ENCODE results near the gene SKA2. TPM values are rescaled to one million over a fixed set of nuclear protein-coding genes. Genes with fewer than 3 reads are reported as not detected.
A peak's percentile ranks its signal among the peaks of the same experiment; 100 is the strongest.

SKA2 gene
- total and polyA plus RNA-seq, 2 of the 8 experiments (the other 6 are each of a cell fraction or from before 2014, with no cell fraction given) = 15.6 to 95.8 TPM

GRCh38 chr17:59155439-59156177 is 622 bp upstream of the SKA2 start, which contains the start of gene PRR11 (continued):
- no peak for TF ChIP-seq CTCF (IDR thresholded peaks at IDR 0.05; ENCODE audit: control extremely low read depth in 1 of 3, insufficient read depth in 1 of 3, low read depth in 1 of 3, low read length in 3 of 3)
- peak; percentile 67; the same call in 1 of the 2 replicates for TF ChIP-seq E2F6 (IDR thresholded peaks at IDR 0.05)
- no peak for TF ChIP-seq CBX5 (IDR thresholded peaks at IDR 0.05; ENCODE audit: low read depth, low read length)
- no peak for TF ChIP-seq SIX5 (IDR thresholded peaks at IDR 0.05; ENCODE audit: low read depth, low read length)
- no peak for TF ChIP-seq JUND (IDR thresholded peaks at IDR 0.05; ENCODE audit: low read length)
- TF ChIP-seq BRCA1 (IDR thresholded peaks at IDR 0.05; ENCODE audit: low read depth, low read length) = no peak
- TF ChIP-seq TAF1 (IDR thresholded peaks at IDR 0.05; ENCODE audit: low read depth, low read length) = 0 out of 2 replicates have a peak, but pooled peaks have one; percentile 27
- peak; percentile 35; the same call in 1 of the 2 replicates for TF ChIP-seq POLR2AphosphoS5 (IDR thresholded peaks at IDR 0.05; ENCODE audit: low read depth, low read length)
- TF ChIP-seq NRF1 (IDR thresholded peaks at IDR 0.05; ENCODE audit: low read depth, low read length) = no peak
- TF ChIP-seq TAF7 (optimal IDR thresholded peaks at IDR 0.05; ENCODE audit: borderline replicate concordance, low read depth, low read length) = no peak
- TF ChIP-seq ATF2 (IDR thresholded peaks at IDR 0.05; ENCODE audit: low read length) = no peak
- TF ChIP-seq CHD2 (IDR thresholded peaks at IDR 0.05; ENCODE audit: low read length) = 0 out of 2 replicates have a peak, but pooled peaks have one; percentile 74
- TF ChIP-seq POU5F1 (IDR thresholded peaks at IDR 0.05; ENCODE audit: low read depth, low read length) = no peak
- no peak for TF ChIP-seq CBX8 (IDR thresholded peaks at IDR 0.05; ENCODE audit: borderline replicate concordance, low read depth, low read length)
- no peak for TF ChIP-seq CHD1 (IDR thresholded peaks at IDR 0.05; ENCODE audit: low read depth, low read length)
- no peak; the same call in none of the 2 replicates for TF ChIP-seq CREB1 (IDR thresholded peaks at IDR 0.05)
- peak; percentile 36 for TF ChIP-seq ASH2L (IDR thresholded peaks at IDR 0.05; ENCODE audit: low read length)
- TF ChIP-seq JUN (IDR thresholded peaks at IDR 0.05; ENCODE audit: low read depth, low read length) = no peak
- TF ChIP-seq GABPA (IDR thresholded peaks at IDR 0.05; ENCODE audit: borderline replicate concordance, insufficient read depth, low read length) = no peak
- TF ChIP-seq SP1 (IDR thresholded peaks at IDR 0.05; ENCODE audit: low read depth, low read length) = 0 out of 2 replicates have a peak, but pooled peaks have one; percentile 70
